Activated CD8-positive, alpha-beta memory T cell treated with anti-CD3 and anti-CD28 coated beads, Interleukin-2, amount 50 U/mL, for 24 hours (primary cell): ENCODE measurements around the gene SPINK13.
"Not testable (repeated sequence)": the region's sequence is repeated elsewhere in the genome, so short reads cannot be mapped to it uniquely, and the experiment has no call there.

Source experiments
- DNase-seq: peaks from one replicate; pipeline ENCODE4 v3.0.0-alpha.2; 2020; ENCODE audit errors: extremely low read depth

SPINK13 gene

GRCh38 chr5:148312153-148312552 lies 43.6 kb downstream of the SPINK13 start, which contains the start of gene SPINK7:
SPINK7 (plus strand) TSS chr5:148312423; CDS start chr5:148312484, 61 bp downstream.
- DNase-seq, result no peak

- DNase-seq, result no peak
Measured at GRCh38 chr5:148314187-148314586, 45.6 kb downstream of the SPINK13 start.

- DNase-seq, result no peak
Measured at GRCh38 chr5:148314731-148315130, 46.1 kb downstream of the SPINK13 start.

- not testable (repeated sequence) for DNase-seq
Measured at GRCh38 chr5:148320011-148320963, 51.7 kb downstream of the SPINK13 start.

GRCh38 chr5:148333262-148333849 lies 64.8 kb downstream of the SPINK13 start:
- no peak for DNase-seq

- DNase-seq, result no peak
Measured at GRCh38 chr5:148335259-148335658, 66.7 kb downstream of the SPINK13 start, which contains the start of gene SPINK9. SPINK9 (plus strand) TSS chr5:148335559; CDS start chr5:148335614, 55 bp downstream.
